Neutrophil (primary cell): ENCODE measurements around the gene ABLIM3.

Source experiments
- H3K27ac ChIP-seq: fragments of 200-600 bp; sonication (generic); 2 replicates; pipeline ENCODE4 v1.5.1; 2016; ENCODE audit warnings: mild to moderate bottlenecking, moderate library complexity
- H3K27me3 ChIP-seq: fragments of 200-600 bp; sonication (generic); 2 replicates; pipeline ENCODE4 v1.6.0; 2016; ENCODE audit warnings: mild to moderate bottlenecking
- H3K36me3 ChIP-seq: fragments of 200-600 bp; sonication (generic); 2 replicates; pipeline ENCODE4 v1.5.1; 2017
- H3K4me1 ChIP-seq, 2 experiments: fragments of 200-600 bp in 1 of 2; sonication (generic) in 1 of 2; 1 replicate in 1 of 2; 2 replicates in 1 of 2; pipeline versions ENCODE4 v1.5.1 to v1.6.1; 2013 to 2016; ENCODE audit warnings: low read depth in 1 of 2, low read length in 1 of 2, mild to moderate bottlenecking in 1 of 2, moderate library complexity in 1 of 2; ENCODE audit not compliant: control insufficient read depth in 1 of 2, insufficient read depth in 1 of 2
- H3K4me3 ChIP-seq, 2 experiments: fragments of 200-600 bp in 1 of 2; sonication (generic) in 1 of 2; 1 replicate in 1 of 2; 2 replicates in 1 of 2; pipeline ENCODE4 v1.5.1; 2013 to 2016; ENCODE audit warnings: low read depth in 1 of 2, low read length in 1 of 2, mild to moderate bottlenecking in 1 of 2, moderate library complexity in 1 of 2
- H3K9me3 ChIP-seq: fragments of 200-600 bp; sonication (generic); 2 replicates; pipeline ENCODE4 v1.5.1; 2016
- CTCF ChIP-seq: fragments of 200-600 bp; sonication (generic); IDR thresholded peaks from 2 replicates; pipeline ENCODE4 v1.5.1; 2016; ENCODE audit warnings: antibody characterized with exemption

Gene ABLIM3

GRCh38 chr5:149108651-149109280, 32.5 kb upstream of the ABLIM3 start:
- H3K4me3 ChIP-seq, result no peak overlapping the region
- no peak for TF ChIP-seq CTCF
- H3K4me1 ChIP-seq, result no peaks in the 10 kb centered on the region
- H3K9me3 ChIP-seq, result no peaks in the 10 kb centered on the region
- H3K27ac ChIP-seq, result no peak overlapping the region
- H3K27me3 ChIP-seq, result no peaks in the 10 kb centered on the region
- H3K36me3 ChIP-seq, result no peaks in the 10 kb centered on the region

GRCh38 chr5:149110406-149110805, 30.9 kb upstream of the ABLIM3 start:
- Histone ChIP-seq H3K4me1 (no peaks in the 10 kb centered on the region), H3K27me3 (no peaks in the 10 kb centered on the region), H3K9me3 (no peaks in the 10 kb centered on the region), H3K4me3 (no peak overlapping the region), H3K36me3 (no peaks in the 10 kb centered on the region), H3K27ac (no peak overlapping the region)
- TF ChIP-seq CTCF, result no peak

DNA sequence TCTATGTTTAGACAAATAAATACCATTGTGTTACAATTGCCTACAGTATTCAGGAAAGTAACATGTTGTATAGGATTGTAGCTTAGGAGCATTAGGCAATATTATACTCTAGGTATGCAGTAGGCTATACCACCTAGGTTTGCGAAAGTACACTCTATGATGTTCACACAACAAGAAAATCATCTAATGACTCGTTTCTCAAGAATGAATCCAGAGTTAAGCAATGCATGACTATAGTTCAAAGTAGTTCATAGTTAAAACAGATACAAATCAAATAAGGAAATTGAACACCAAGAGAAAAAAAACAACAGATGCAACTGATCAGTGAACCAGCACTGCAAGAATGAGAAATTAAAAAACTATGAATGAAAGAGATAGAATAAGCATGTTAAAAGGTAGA, 27.6 kb upstream of the ABLIM3 start:
- Histone ChIP-seq H3K4me3 (no peak overlapping the region), H3K4me1 (no peaks in the 10 kb centered on the region), H3K27me3 (no peaks in the 10 kb centered on the region), H3K9me3 (no peaks in the 10 kb centered on the region), H3K36me3 (no peaks in the 10 kb centered on the region), H3K27ac (no peak overlapping the region)
- TF ChIP-seq CTCF, result no peak

- Histone ChIP-seq H3K27me3 (no peaks in the 10 kb centered on the region), H3K9me3 (no peaks in the 10 kb centered on the region), H3K4me3 (no peak overlapping the region), H3K27ac (no peak overlapping the region), H3K4me1 (no peaks in the 10 kb centered on the region), H3K36me3 (no peaks in the 10 kb centered on the region)
- TF ChIP-seq CTCF, result no peak
Observed at GRCh38 chr5:149114403-149115312, 26.6 kb upstream of the ABLIM3 start.

DNA sequence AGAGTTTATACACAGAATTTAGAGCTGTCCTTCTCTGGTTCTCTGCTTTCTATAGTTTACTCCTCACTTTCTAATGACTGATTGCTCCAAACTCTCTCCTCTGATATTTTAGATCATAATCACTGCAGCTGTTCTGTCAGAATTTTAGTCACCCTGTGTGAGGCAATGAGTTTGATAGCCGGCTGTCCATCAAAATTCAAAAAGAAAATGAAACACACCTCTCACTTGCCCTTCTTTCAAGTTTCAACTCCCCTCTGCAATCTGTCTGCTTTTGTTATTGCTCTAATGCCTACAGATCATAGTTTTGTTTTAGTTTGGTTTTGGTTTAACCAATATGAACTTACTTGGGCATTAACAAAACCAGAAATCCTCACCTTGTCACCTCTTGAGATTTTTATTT, 23.3 kb upstream of the ABLIM3 start:
- H3K4me1 ChIP-seq, result no peaks in the 10 kb centered on the region
- no peak overlapping the region for H3K4me3 ChIP-seq
- no peak for TF ChIP-seq CTCF
- H3K27me3 ChIP-seq, result no peaks in the 10 kb centered on the region
- H3K36me3 ChIP-seq, result no peaks in the 10 kb centered on the region
- no peak overlapping the region for H3K27ac ChIP-seq
- H3K9me3 ChIP-seq, result no peaks in the 10 kb centered on the region
